Liver (tissue), 3 donors: ENCODE results near the gene OR11G2.
"Not testable (repeated sequence)": the region's sequence is repeated elsewhere in the genome, so short reads cannot be mapped to it uniquely, and the experiment has no call there.

Experiments
- ATF3 ChIP-seq: IDR thresholded peaks from 2 replicates; pipeline ENCODE4 v1.6.1; 2016; ENCODE audit warnings: antibody characterized with exemption
- CTCF ChIP-seq: fragments of 150-350 bp; IDR thresholded peaks from 2 replicates; pipeline ENCODE4 v1.5.1; 2017; ENCODE audit warnings: improper control_type of control experiment, low read depth, low read length; ENCODE audit not compliant: missing input control
- FOXA1 ChIP-seq: IDR thresholded peaks from 2 replicates; pipeline ENCODE4 v1.6.1; 2016; ENCODE audit warnings: antibody characterized with exemption
- FOXA2 ChIP-seq: IDR thresholded peaks from 2 replicates; pipeline ENCODE4 v1.6.1; 2016; ENCODE audit warnings: antibody characterized with exemption
- HNF4G ChIP-seq: IDR thresholded peaks from 2 replicates; pipeline ENCODE4 v1.6.1; 2016; ENCODE audit warnings: antibody characterized with exemption
- MAX ChIP-seq: IDR thresholded peaks from 2 replicates; pipeline ENCODE4 v1.6.1; 2016; ENCODE audit warnings: antibody characterized with exemption
- NR2F2 ChIP-seq: IDR thresholded peaks from 2 replicates; pipeline ENCODE4 v1.6.1; 2016; ENCODE audit warnings: antibody characterized with exemption
- RAD21 ChIP-seq, 2 donors: IDR thresholded peaks; 2 replicates each; pipeline ENCODE4 v1.6.1; 2016; ENCODE audit warnings: antibody characterized with exemption in 2 of 2, mild to moderate bottlenecking in 2 of 2
- REST ChIP-seq: IDR thresholded peaks from 2 replicates; pipeline ENCODE4 v1.6.1; 2016; ENCODE audit warnings: antibody characterized with exemption, mild to moderate bottlenecking
- SP1 ChIP-seq: IDR thresholded peaks from 2 replicates; pipeline ENCODE4 v1.6.1; 2018; ENCODE audit warnings: antibody characterized with exemption, mild to moderate bottlenecking
- TAF1 ChIP-seq: conservative IDR thresholded peaks from 2 replicates; pipeline ENCODE4 v1.6.1; 2016; ENCODE audit warnings: antibody characterized with exemption, mild to moderate bottlenecking
- YY1 ChIP-seq: IDR thresholded peaks from 2 replicates; pipeline ENCODE4 v1.6.1; 2016; ENCODE audit warnings: antibody characterized with exemption, mild to moderate bottlenecking
- donor health status: healthy.
- donor health status: healthy.

- TF ChIP-seq SP1; CTCF; RAD21 (IDR thresholded peaks at IDR 0.05); MAX; FOXA1; REST; YY1; FOXA2; TAF1; NR2F2; HNF4G; ATF3: not testable (repeated sequence)
Measured at GRCh38 chr14:20174205-20174604, 16.5 kb upstream of the OR11G2 start.
